H1 (cell line): ENCODE results near the gene SPRN. TPM values are rescaled to one million over a fixed set of nuclear protein-coding genes. Genes with fewer than 3 reads are reported as not detected.

ENCODE experiments used
- CTCF ChIA-PET: fragments of 300-600 bp; sonication (Branson Sonifier 250); formaldehyde crosslinking; loops from one replicate; lab custom pipeline; 2021; ENCODE audit not compliant: partially characterized antibody; lab: Charles Lee
- POLR2A ChIA-PET: fragments of 300-600 bp; sonication (Branson Sonifier 250); formaldehyde crosslinking; loops from one replicate; lab custom pipeline; 2021; ENCODE audit warnings: inconsistent platforms; ENCODE audit not compliant: partially characterized antibody; lab: Charles Lee
- DNase-seq, 2 experiments: peaks; one replicate each; pipeline versions ENCODE4 v3.0.0 to v3.0.0-alpha.2; 2010 to 2022; ENCODE audit warnings: low spot score in 2 of 2, low read depth in 1 of 2, mixed read lengths in 1 of 2
- FAIRE-seq: peaks from 2 replicates; lab custom pipeline; 2011; peaks lifted over from hg19 to GRCh38; lab: Jason Lieb, UNC
- H2AFZ ChIP-seq: 2 replicates; pipeline ENCODE4 v1.8.1; 2012; ENCODE audit warnings: low read length, inconsistent platforms
- H2AK5ac ChIP-seq: 2 replicates; pipeline ENCODE4 v1.6.1; 2013; ENCODE audit warnings: low read depth, low read length
- H2BK120ac ChIP-seq: replicated peaks from 2 replicates; pipeline ENCODE3; 2013; ENCODE audit warnings: low read depth, low read length, inconsistent platforms
- H2BK12ac ChIP-seq: 2 replicates; pipeline ENCODE4 v1.6.1; 2013; ENCODE audit warnings: low read depth, low read length
- H2BK15ac ChIP-seq: 2 replicates; pipeline ENCODE4 v1.6.1; 2013; ENCODE audit warnings: low read length
- H2BK20ac ChIP-seq: 2 replicates; pipeline ENCODE4 v1.6.1; 2013; ENCODE audit warnings: low read length
- H2BK5ac ChIP-seq: 2 replicates; pipeline ENCODE4 v1.6.1; 2013; ENCODE audit warnings: low read depth, low read length
- H3K14ac ChIP-seq: 2 replicates; pipeline ENCODE4 v1.6.1; 2013; ENCODE audit warnings: inconsistent platforms; ENCODE audit not compliant: insufficient read length
- H3K18ac ChIP-seq: 2 replicates; pipeline ENCODE4 v1.6.1; 2013; ENCODE audit warnings: low read length; ENCODE audit errors: extremely low read depth
- H3K23ac ChIP-seq: 2 replicates; pipeline ENCODE4 v1.6.1; 2013; ENCODE audit warnings: inconsistent platforms; ENCODE audit not compliant: insufficient read length
- H3K23me2 ChIP-seq: 2 replicates; pipeline ENCODE4 v1.6.1; 2013; ENCODE audit warnings: low read depth, low read length
- H3K27ac ChIP-seq: 2 replicates; pipeline ENCODE4 v1.6.1; 2011; ENCODE audit warnings: low read depth, low read length, inconsistent platforms
- H3K27me3 ChIP-seq, 4 experiments: replicated peaks in 1 of 4; 1 replicate in 1 of 4; 2 replicates in 3 of 4; pipeline versions ENCODE4 v1.6.1 to v1.8.1; 2011 to 2013; ENCODE audit warnings: low read length in 3 of 4, mild to moderate bottlenecking in 3 of 4, inconsistent platforms in 2 of 4, mixed read lengths in 2 of 4, moderate library complexity in 1 of 4; ENCODE audit not compliant: control insufficient read depth in 3 of 4, insufficient read depth in 3 of 4; ENCODE audit errors: extremely low read depth in 1 of 4
- H3K36me3 ChIP-seq, 4 experiments: 2 replicates each; pipeline versions ENCODE4 v1.6.1 to v1.8.1; 2011 to 2013; ENCODE audit warnings: mild to moderate bottlenecking in 4 of 4, low read length in 3 of 4, moderate library complexity in 2 of 4, control low read depth in 1 of 4, inconsistent platforms in 1 of 4; ENCODE audit not compliant: insufficient read depth in 4 of 4, control insufficient read depth in 2 of 4
- H3K4ac ChIP-seq: replicated peaks from 2 replicates; pipeline ENCODE3; 2013; ENCODE audit warnings: low read length, low read depth, mixed read lengths, inconsistent platforms; ENCODE audit not compliant: insufficient read length
- H3K4me1 ChIP-seq, 4 experiments: replicated peaks in 1 of 4; 1 replicate in 1 of 4; 2 replicates in 3 of 4; pipeline versions ENCODE4 v1.6.1 to v1.8.1; 2011 to 2013; ENCODE audit warnings: low read length in 3 of 4, inconsistent platforms in 2 of 4, mixed read lengths in 1 of 4; ENCODE audit not compliant: insufficient read depth in 4 of 4, control insufficient read depth in 3 of 4
- H3K4me2 ChIP-seq, 2 experiments: 2 replicates each; pipeline versions ENCODE4 v1.6.1 to v1.8.1; 2011 to 2013; ENCODE audit warnings: low read depth in 2 of 2, low read length in 2 of 2, control low read depth in 1 of 2, inconsistent platforms in 1 of 2, mild to moderate bottlenecking in 1 of 2; ENCODE audit not compliant: insufficient read depth in 1 of 2
- H3K4me3 ChIP-seq, 4 experiments: fragments of 200-600, 300-600 bp in 1 of 4; sonication (generic), shearing (Covaris generic), sonication (Bioruptor Twin) in 1 of 4; 2 replicates each; pipeline versions ENCODE4 v1.5.1 to v1.8.1; 2011 to 2016; ENCODE audit warnings: low read length in 4 of 4, low read depth in 3 of 4, control low read depth in 2 of 4, inconsistent platforms in 2 of 4, mild to moderate bottlenecking in 2 of 4, mixed read lengths in 1 of 4, moderate library complexity in 1 of 4; ENCODE audit not compliant: insufficient read depth in 2 of 4; ENCODE audit errors: extremely low read depth in 1 of 4
- H3K56ac ChIP-seq: replicated peaks from 2 replicates; pipeline ENCODE3; 2013; ENCODE audit warnings: low read depth, mild to moderate bottlenecking, mixed read lengths, low read length, inconsistent platforms; ENCODE audit not compliant: insufficient read length
- H3K79me1 ChIP-seq: 2 replicates; pipeline ENCODE4 v1.6.1; 2013; ENCODE audit warnings: low read depth, low read length, control low read depth
- H3K79me2 ChIP-seq, 2 experiments: 2 replicates each; pipeline versions ENCODE4 v1.6.1 to v1.8.1; 2012 to 2013; ENCODE audit warnings: low read length in 2 of 2, mild to moderate bottlenecking in 2 of 2, inconsistent platforms in 1 of 2; ENCODE audit not compliant: insufficient read depth in 2 of 2, control insufficient read depth in 1 of 2
- H3K9ac ChIP-seq, 4 experiments: replicated peaks in 1 of 4; 1 replicate in 1 of 4; 2 replicates in 3 of 4; pipeline versions ENCODE4 v1.6.1 to v1.8.1; 2011 to 2013; ENCODE audit warnings: low read depth in 3 of 4, low read length in 3 of 4, control low read depth in 2 of 4, mild to moderate bottlenecking in 2 of 4, moderate library complexity in 2 of 4, inconsistent platforms in 1 of 4; ENCODE audit errors: extremely low read depth in 1 of 4
- H3K9me3 ChIP-seq, 2 experiments: 2 replicates each; pipeline versions ENCODE4 v1.6.1 to v1.8.1; 2012 to 2013; ENCODE audit warnings: mild to moderate bottlenecking in 2 of 2, moderate library complexity in 2 of 2, control low read depth in 1 of 2, inconsistent platforms in 1 of 2, low read depth in 1 of 2, low read length in 1 of 2, mixed read lengths in 1 of 2; ENCODE audit not compliant: insufficient read depth in 2 of 2
- H4K20me1 ChIP-seq, 2 experiments: replicated peaks in 1 of 2; 2 replicates each; pipeline versions ENCODE3 to v1.8.1; 2011 to 2013; ENCODE audit warnings: inconsistent platforms in 2 of 2, low read length in 2 of 2, mild to moderate bottlenecking in 1 of 2; ENCODE audit not compliant: insufficient read depth in 2 of 2, control insufficient read depth in 1 of 2
- H4K5ac ChIP-seq: 2 replicates; pipeline ENCODE4 v1.6.1; 2013; ENCODE audit warnings: low read length, low read depth, mixed read lengths, inconsistent platforms; ENCODE audit not compliant: insufficient read length
- H4K8ac ChIP-seq: 2 replicates; pipeline ENCODE4 v1.8.0; 2013; ENCODE audit warnings: mild to moderate bottlenecking, moderate library complexity, low read length, inconsistent platforms; ENCODE audit not compliant: insufficient read depth; ENCODE audit errors: extremely low read depth
- H4K91ac ChIP-seq: replicated peaks from 2 replicates; pipeline ENCODE3; 2013; ENCODE audit warnings: low read length, mixed read lengths, inconsistent platforms; ENCODE audit not compliant: insufficient read length
- CTCF ChIP-seq, 3 experiments: IDR thresholded peaks; 1 replicate in 2 of 3; 2 replicates in 1 of 3; pipeline versions ENCODE4 v1.5.1 to v1.6.1; 2011; ENCODE audit warnings: low read length in 3 of 3, mild to moderate bottlenecking in 3 of 3, inconsistent platforms in 2 of 3, low read depth in 1 of 3, moderate library complexity in 1 of 3; ENCODE audit not compliant: insufficient read depth in 1 of 3; ENCODE audit errors: control extremely low read depth in 1 of 3
- EGR1 ChIP-seq: IDR thresholded peaks from 2 replicates; pipeline ENCODE4 v1.6.1; 2011; ENCODE audit warnings: low read depth, low read length, borderline replicate concordance
- FOSL1 ChIP-seq: IDR thresholded peaks from 2 replicates; pipeline ENCODE4 v1.6.1; 2011; ENCODE audit warnings: mild to moderate bottlenecking, low read depth, low read length, moderate library complexity; ENCODE audit not compliant: insufficient read depth
- KDM1A ChIP-seq: fragments of 200-600, 300-600 bp; sonication (generic); IDR thresholded peaks from 2 replicates; pipeline ENCODE4 v1.7.1; 2016; ENCODE audit warnings: mild to moderate bottlenecking, low read length, borderline replicate concordance
- KDM5A ChIP-seq: fragments of 200-600 bp; IDR thresholded peaks from 2 replicates; pipeline ENCODE4 v1.7.1; 2012; ENCODE audit warnings: mild to moderate bottlenecking, low read length, inconsistent platforms, mixed read lengths
- SIX5 ChIP-seq: IDR thresholded peaks from 2 replicates; pipeline ENCODE4 v1.6.1; 2011; ENCODE audit warnings: mild to moderate bottlenecking, low read depth, low read length
- SP1 ChIP-seq: IDR thresholded peaks from 2 replicates; pipeline ENCODE4 v1.6.1; 2011; ENCODE audit warnings: low read depth, low read length
- WGBS, 2 experiments: shearing (Covaris generic) in 1 of 2; methylation state at CpG; one replicate each; pipeline versions ENCODE4 v1.1.6 to v1.1.7; 2013 to 2015; ENCODE audit warnings: low lambda C conversion rate in 2 of 2, mixed read lengths in 2 of 2, inconsistent platforms in 1 of 2, low coverage in 1 of 2, missing lambda C conversion rate in 1 of 2; ENCODE audit not compliant: insufficient replicate concordance in 2 of 2, insufficient coverage in 1 of 2, insufficient read length in 1 of 2; ENCODE audit errors: extremely low coverage in 1 of 2, missing lambda C conversion rate in 1 of 2; 5-methylcytosine and 5-hydroxymethylcytosine counted together
- polyA plus RNA-seq, 7 experiments: library from polyadenylated mRNA; depleted of rRNA in 3 of 7; stranded (reverse) in 5 of 7; unstranded in 2 of 7; fragments of >200 nt in 5 of 7; fragments of 200-250 nt in 2 of 7; gene quantifications; 1 replicate in 5 of 7; 2 replicates in 1 of 7; 4 replicates in 1 of 7; pipeline versions ENCODE4 v1.2.1 to v1.2.3, GENCODE V29; 2011 to 2013; ENCODE audit warnings: missing spikeins in 2 of 7, mixed read lengths in 2 of 7
- total RNA-seq: library from RNA; stranded (reverse); fragmentation: NEBNext Ultra II Directional; extraction: Animal tissue kit (Norgen Biotek cat#: 25700); gene quantifications from 2 replicates; pipeline ENCODE4 v1.2.1, GENCODE V29; 2021

The SPRN gene
- total and polyA plus RNA-seq, 2 of the 8 experiments (the other 6 are each of a cell fraction or from before 2014, with no cell fraction given): 0.23 to 0.24 TPM

GRCh38 chr10:133473270-133473669 lies 48.8 kb upstream of the SPRN start:
- Histone ChIP-seq H2BK15ac (no peak overlapping the region), H3K4me2 (no peak overlapping the region), H3K56ac (no peak overlapping the region), H3K79me2 (no peaks in the 10 kb centered on the region), H2BK5ac (no peak overlapping the region), H4K20me1 (no peaks in the 10 kb centered on the region), H4K5ac (no peak overlapping the region), H3K36me3 (no peaks in the 10 kb centered on the region), H2BK120ac (no peak overlapping the region), H3K4me1 (no peaks in the 10 kb centered on the region), H3K18ac (no peak overlapping the region), H3K4me3 (no peak overlapping the region), H2AFZ (no peak overlapping the region), H3K79me1 (no peaks in the 10 kb centered on the region), H2BK12ac (no peak overlapping the region), H3K27me3 (no peaks in the 10 kb centered on the region), H3K23me2 (no peaks in the 10 kb centered on the region), H3K9me3 (peaks cover 50 to 72% of the 10 kb centered on the region in 2 experiments), H3K14ac (no peak overlapping the region)
- WGBS, 2 experiments: 57% methylated on average over 4 of the region's 4 CpGs; no CpG with 5 or more reads in 1 of the 2 experiments
- no peak for FAIRE-seq
- no peak for DNase-seq
- TF ChIP-seq EGR1 (no peak), CTCF (IDR thresholded peaks at IDR 0.05; ENCODE audit: control extremely low read depth in 1 of 3, insufficient read depth in 1 of 3, low read depth in 1 of 3, low read length in 3 of 3) (no peak), FOSL1 (no peak), SP1 (no peak), KDM5A (no peak), KDM1A (no peak), SIX5 (no peak)
- TF ChIP-seq, all 59 proteins: peak for 0
- POLR2A ChIA-PET: no interaction called here
- Histone ChIP-seq H2AK5ac (no peak overlapping the region), H3K23ac (no peak overlapping the region), H3K27ac (no peak overlapping the region), H3K9ac (no peak overlapping the region), H4K91ac (no peak overlapping the region), H2BK20ac (no peak overlapping the region), H3K4ac (no peak overlapping the region), H4K8ac (no peak overlapping the region)
- CTCF ChIA-PET: no interaction called here
